ENCODE measurements around the gene ALOXE3.
"Not testable (repeated sequence)": the region's sequence is repeated elsewhere in the genome, so short reads cannot be mapped to it uniquely, and the experiment has no call there.

The ALOXE3 gene

GRCh38 chr17:8072729-8073461 lies 45.4 kb downstream of the ALOXE3 start:
- in situ Hi-C loops (cut with HindIII; ENCODE audit: low pct_unique_long_range_greater_than_20kb, low sequenced_read_pairs) = no loop called here
- DNase-seq (ENCODE audit: low read depth in 1 of 2, low spot score in 1 of 2) = no peak
- TF ChIP-seq JUND (IDR thresholded peaks at IDR 0.05; ENCODE audit: low read depth) = no peak

- in situ Hi-C loops (cut with HindIII; ENCODE audit: low pct_unique_long_range_greater_than_20kb, low sequenced_read_pairs) = no loop called here
- DNase-seq (ENCODE audit: low read depth in 1 of 2, low spot score in 1 of 2) = no peak
- TF ChIP-seq JUND (IDR thresholded peaks at IDR 0.05; ENCODE audit: low read depth) = no peak
These were observed 46.0 kb downstream of the ALOXE3 start for GRCh38 chr17:8072341-8072728.

- in situ Hi-C loops (cut with HindIII; ENCODE audit: low pct_unique_long_range_greater_than_20kb, low sequenced_read_pairs) = no loop called here
- no peak for TF ChIP-seq JUND (IDR thresholded peaks at IDR 0.05; ENCODE audit: low read depth)
- no peak for DNase-seq (ENCODE audit: low read depth in 1 of 2, low spot score in 1 of 2)
These were observed 46.8 kb downstream of the ALOXE3 start for GRCh38 chr17:8071496-8071895.

GRCh38 chr17:8069587-8069860 lies 48.8 kb downstream of the ALOXE3 start:
- in situ Hi-C loops (cut with HindIII; ENCODE audit: low pct_unique_long_range_greater_than_20kb, low sequenced_read_pairs) = no loop called here
- no peak for TF ChIP-seq JUND (IDR thresholded peaks at IDR 0.05; ENCODE audit: low read depth)
- no peak for DNase-seq (ENCODE audit: low read depth in 1 of 2, low spot score in 1 of 2)

- no peak for TF ChIP-seq JUND (IDR thresholded peaks at IDR 0.05; ENCODE audit: low read depth)
- DNase-seq (ENCODE audit: low read depth in 1 of 2, low spot score in 1 of 2) = no peak
- in situ Hi-C loops (cut with HindIII; ENCODE audit: low pct_unique_long_range_greater_than_20kb, low sequenced_read_pairs) = no loop called here
These were observed 49.4 kb downstream of the ALOXE3 start for GRCh38 chr17:8068736-8069586.

GRCh38 chr17:8067806-8068205 lies 50.5 kb downstream of the ALOXE3 start:
- TF ChIP-seq JUND (IDR thresholded peaks at IDR 0.05; ENCODE audit: low read depth) = no peak
- no peak for DNase-seq (ENCODE audit: low read depth in 1 of 2, low spot score in 1 of 2)
- in situ Hi-C loops (cut with HindIII; ENCODE audit: low pct_unique_long_range_greater_than_20kb, low sequenced_read_pairs) = no loop called here

- DNase-seq (ENCODE audit: low read depth in 1 of 2, low spot score in 1 of 2) = peak in 1 of 2 experiments; percentile 33
- TF ChIP-seq JUND (IDR thresholded peaks at IDR 0.05; ENCODE audit: low read depth) = no peak
- in situ Hi-C loops (cut with HindIII; ENCODE audit: low pct_unique_long_range_greater_than_20kb, low sequenced_read_pairs) = no loop called here
These were observed 51.2 kb downstream of the ALOXE3 start for GRCh38 chr17:8066841-8067775.

GRCh38 chr17:8064561-8065019 lies 53.7 kb downstream of the ALOXE3 start:
- TF ChIP-seq JUND (IDR thresholded peaks at IDR 0.05; ENCODE audit: low read depth) = no peak
- in situ Hi-C loops (cut with HindIII; ENCODE audit: low pct_unique_long_range_greater_than_20kb, low sequenced_read_pairs) = no loop called here
- no peak for DNase-seq (ENCODE audit: low read depth in 1 of 2, low spot score in 1 of 2)

GRCh38 chr17:8063761-8064534 lies 54.4 kb downstream of the ALOXE3 start:
- no peak for TF ChIP-seq JUND (IDR thresholded peaks at IDR 0.05; ENCODE audit: low read depth)
- no peak for DNase-seq (ENCODE audit: low read depth in 1 of 2, low spot score in 1 of 2)
- in situ Hi-C loops (cut with HindIII; ENCODE audit: low pct_unique_long_range_greater_than_20kb, low sequenced_read_pairs) = no loop called here

- in situ Hi-C loops (cut with HindIII; ENCODE audit: low pct_unique_long_range_greater_than_20kb, low sequenced_read_pairs) = no loop called here
- DNase-seq (ENCODE audit: low read depth in 1 of 2, low spot score in 1 of 2) = no peak
- TF ChIP-seq JUND (IDR thresholded peaks at IDR 0.05; ENCODE audit: low read depth) = no peak
These were observed 55.4 kb downstream of the ALOXE3 start for GRCh38 chr17:8062807-8063483.

- TF ChIP-seq JUND (IDR thresholded peaks at IDR 0.05; ENCODE audit: low read depth) = no peak
- no peak for DNase-seq (ENCODE audit: low read depth in 1 of 2, low spot score in 1 of 2)
- in situ Hi-C loops (cut with HindIII; ENCODE audit: low pct_unique_long_range_greater_than_20kb, low sequenced_read_pairs) = no loop called here
These were observed 55.9 kb downstream of the ALOXE3 start for GRCh38 chr17:8062435-8062806.

GRCh38 chr17:8061851-8062250 lies 56.5 kb downstream of the ALOXE3 start:
- in situ Hi-C loops (cut with HindIII; ENCODE audit: low pct_unique_long_range_greater_than_20kb, low sequenced_read_pairs); DNase-seq (ENCODE audit: low read depth in 1 of 2, low spot score in 1 of 2): not testable (repeated sequence)
